Gastrocnemius medialis (tissue), 4 donors: ENCODE results near the gene ATP6V1A. TPM values are rescaled to one million over a fixed set of nuclear protein-coding genes. Genes with fewer than 3 reads are reported as not detected.

ENCODE experiments used
- ATAC-seq, 2 donors: fragments of 150-250 bp; one replicate each; pipeline ENCODE4 v1.9.1; 2016
- DNase-seq, 2 donors: peaks; one replicate each; pipeline ENCODE4 v3.0.0-alpha.2; 2019
- H3K27ac ChIP-seq, 4 donors: fragments of 200-600 bp; sonication (generic); 1 replicate in 1 of 4; 2 replicates in 3 of 4; pipeline ENCODE4 v1.5.1; 2016 to 2018; ENCODE audit warnings: mild to moderate bottlenecking in 2 of 4, moderate library complexity in 1 of 4
- H3K27me3 ChIP-seq, 3 donors: fragments of 200-600 bp; sonication (generic) in 2 of 3; 1 replicate in 1 of 3; 2 replicates in 2 of 3; pipeline versions ENCODE4 v1.5.1 to v1.6.0; 2016 to 2019; ENCODE audit warnings: mild to moderate bottlenecking in 1 of 3, moderate library complexity in 1 of 3
- H3K36me3 ChIP-seq, 2 donors: fragments of 200-600 bp; sonication (generic) in 1 of 2; one replicate each; pipeline ENCODE4 v1.5.1; 2017 to 2018
- H3K4me1 ChIP-seq, 2 donors: fragments of 200-600 bp; sonication (generic) in 1 of 2; one replicate each; pipeline ENCODE4 v1.5.1; 2016 to 2017; ENCODE audit warnings: mild to moderate bottlenecking in 2 of 2
- H3K4me3 ChIP-seq, 4 donors: fragments of 200-600 bp; sonication (generic) in 3 of 4; 1 replicate in 1 of 4; 2 replicates in 3 of 4; pipeline ENCODE4 v1.5.1; 2016 to 2019; ENCODE audit warnings: mild to moderate bottlenecking in 2 of 4
- H3K9me3 ChIP-seq, 3 donors: fragments of 200-600 bp; sonication (generic) in 2 of 3; 1 replicate in 1 of 3; 2 replicates in 2 of 3; pipeline ENCODE4 v1.5.1; 2016 to 2019
- CTCF ChIP-seq, 5 experiments: fragments of 450-650 bp in 3 of 5; fragments of 200-600 bp in 2 of 5; sonication (generic) in 2 of 5; IDR thresholded peaks in 4 of 5; conservative IDR thresholded peaks in 1 of 5; 1 replicate in 4 of 5; 2 replicates in 1 of 5; pipeline ENCODE4 v1.5.1; 2016 to 2019; ENCODE audit warnings: antibody characterized with exemption in 5 of 5, mild to moderate bottlenecking in 3 of 5, moderate library complexity in 3 of 5
- POLR2A ChIP-seq, 2 donors: fragments of 450-650 bp; IDR thresholded peaks; one replicate each; pipeline ENCODE4 v1.6.1; 2017; ENCODE audit warnings: antibody characterized with exemption in 2 of 2, mild to moderate bottlenecking in 2 of 2, moderate library complexity in 2 of 2
- in situ Hi-C, 4 donors: fragments of 200-750 bp; cut with MboI; loops; one replicate each; pipeline versions ENCODE4 v1.15.0 to v1.8.0; 2017; ENCODE audit warnings: low sequenced_read_pairs in 4 of 4
- intact Hi-C: fragments of 100-400 bp; cut with DNase I; formaldehyde crosslinking; loops from one replicate; pipeline ENCODE4 v1.15.1; 2023; ENCODE audit warnings: low total_unique reads
- total RNA-seq, 4 donors: library from RNA; depleted of rRNA; stranded (reverse); fragments of >200 nt; gene quantifications; one replicate each; pipeline versions ENCODE4 v1.1.0 to v1.2.3, GENCODE V29; 2016

ATP6V1A gene
- total RNA-seq, 4 donors from 2014 or later = 11.3 to 21.3 (median 15.0) TPM

GRCh38 chr3:113775516-113775915, 28.7 kb downstream of the ATP6V1A start:
- Histone ChIP-seq H3K9me3 (no peaks in the 10 kb centered on the region), H3K27me3 (no peaks in the 10 kb centered on the region), H3K4me3 (no peak overlapping the region), H3K27ac (no peak overlapping the region), H3K4me1 (peaks cover 0 to 8% of the 10 kb centered on the region in 2 donors), H3K36me3 (no peaks in the 10 kb centered on the region)
- in situ Hi-C loops = no loop called here
- ATAC-seq = no peak
- DNase-seq = no peak
- intact Hi-C loops = no loop called here
- TF ChIP-seq POLR2A (IDR thresholded peaks at IDR 0.05) = no peak
- no peak for TF ChIP-seq CTCF (IDR thresholded peaks at IDR 0.05 in 4 of 5, conservative IDR thresholded peaks at IDR 0.05 in 1 of 5)

GRCh38 chr3:113776564-113776963, 29.7 kb downstream of the ATP6V1A start:
- peaks cover 0 to 8% of the 10 kb centered on the region in 2 donors for H3K4me1 ChIP-seq
- H3K36me3 ChIP-seq = no peaks in the 10 kb centered on the region
- no peak for DNase-seq
- H3K27me3 ChIP-seq = no peaks in the 10 kb centered on the region
- in situ Hi-C loops (no loop called here), intact Hi-C loops (no loop called here)
- H3K4me3 ChIP-seq = no peak overlapping the region
- no peak for ATAC-seq
- no peak overlapping the region for H3K27ac ChIP-seq
- no peak for TF ChIP-seq POLR2A (IDR thresholded peaks at IDR 0.05)
- no peak for TF ChIP-seq CTCF (IDR thresholded peaks at IDR 0.05 in 4 of 5, conservative IDR thresholded peaks at IDR 0.05 in 1 of 5)
- H3K9me3 ChIP-seq = no peaks in the 10 kb centered on the region

GRCh38 chr3:113783463-113783862, 36.6 kb downstream of the ATP6V1A start:
- no peaks in the 10 kb centered on the region for H3K9me3 ChIP-seq
- H3K4me1 ChIP-seq = peaks cover 7 to 18% of the 10 kb centered on the region in 2 donors
- no peak for DNase-seq
- no peaks in the 10 kb centered on the region for H3K27me3 ChIP-seq
- peaks cover 0 to 16% of the 10 kb centered on the region in 2 donors for H3K36me3 ChIP-seq
- H3K4me3 ChIP-seq = no peak overlapping the region
- peak overlapping the region; percentile 28 to 56 (median 46) for H3K27ac ChIP-seq
- intact Hi-C loops = no loop called here
- ATAC-seq = peak; percentile 19 to 61
- in situ Hi-C loops = no loop called here
- TF ChIP-seq CTCF (IDR thresholded peaks at IDR 0.05 in 4 of 5, conservative IDR thresholded peaks at IDR 0.05 in 1 of 5) = no peak
- no peak for TF ChIP-seq POLR2A (IDR thresholded peaks at IDR 0.05)

GRCh38 chr3:113783980-113784379, 37.1 kb downstream of the ATP6V1A start:
- in situ Hi-C loops = no loop called here
- Histone ChIP-seq H3K4me1 (peaks cover 7 to 18% of the 10 kb centered on the region in 2 donors), H3K27ac (peak overlapping the region; percentile 8 to 56 (median 40)), H3K4me3 (no peak overlapping the region), H3K27me3 (no peaks in the 10 kb centered on the region), H3K36me3 (peaks cover 0 to 21% of the 10 kb centered on the region in 2 donors), H3K9me3 (no peaks in the 10 kb centered on the region)
- ATAC-seq (no peak), DNase-seq (no peak)
- intact Hi-C loops = no loop called here
- TF ChIP-seq POLR2A (IDR thresholded peaks at IDR 0.05) (no peak), CTCF (IDR thresholded peaks at IDR 0.05 in 4 of 5, conservative IDR thresholded peaks at IDR 0.05 in 1 of 5) (no peak)

- DNase-seq (no peak), ATAC-seq (no peak)
- peaks cover 0 to 69% of the 10 kb centered on the region in 2 donors for H3K36me3 ChIP-seq
Measured at GRCh38 chr3:113791381-113791780, 44.5 kb downstream of the ATP6V1A start.

More at GRCh38 chr3:113791381-113791780, 44.5 kb downstream of the ATP6V1A start:
- Histone ChIP-seq H3K27me3 (no peaks in the 10 kb centered on the region), H3K27ac (no peak overlapping the region), H3K4me1 (no peaks in the 10 kb centered on the region), H3K9me3 (no peaks in the 10 kb centered on the region), H3K4me3 (no peak overlapping the region)
- intact Hi-C loops (no loop called here), in situ Hi-C loops (no loop called here)
- TF ChIP-seq POLR2A (IDR thresholded peaks at IDR 0.05) = no peak
- no peak for TF ChIP-seq CTCF (IDR thresholded peaks at IDR 0.05 in 4 of 5, conservative IDR thresholded peaks at IDR 0.05 in 1 of 5)
